Activated CD4-positive, alpha-beta T cell treated with anti-CD3 and anti-CD28 coated beads, Interleukin-2, amount 50 U/mL, for 24 hours (primary cell): ENCODE measurements around the gene RNASEL.
"Not testable (repeated sequence)": the region's sequence is repeated elsewhere in the genome, so short reads cannot be mapped to it uniquely, and the experiment has no call there.

Experiments used
- DNase-seq, 2 donors: peaks; one replicate each; pipeline ENCODE4 v3.0.0-alpha.2; 2020; ENCODE audit warnings: low read depth in 1 of 2, low spot score in 1 of 2

RNASEL gene

GRCh38 chr1:182588500-182589396 is at the start of gene RNASEL:
TSS of gene RNASEL (minus strand) at chr1:182589256. CDS start at chr1:182586806, 2,450 bp downstream.
- DNase-seq = peak; percentile 23 to 41

DNA sequence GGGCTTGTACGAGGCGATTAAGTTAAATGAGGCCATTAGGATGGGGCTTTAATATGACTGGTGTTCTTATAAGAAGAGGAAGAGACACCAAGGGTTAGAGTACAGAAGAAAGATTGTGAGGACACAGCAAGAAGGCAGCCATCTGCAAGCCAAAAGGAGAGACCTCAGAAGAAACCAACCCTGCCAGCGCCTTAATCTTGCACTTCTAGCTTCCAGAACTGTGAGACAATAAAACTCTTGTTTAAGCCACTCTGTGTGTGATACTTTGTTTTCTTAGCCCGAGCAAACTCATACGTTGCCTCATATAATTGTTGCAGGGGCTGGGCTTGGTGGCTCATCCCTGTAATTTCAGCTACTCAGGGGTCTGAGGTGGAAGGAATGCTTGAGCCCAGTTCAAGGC is 48.7 kb upstream of the RNASEL start:
- DNase-seq = no peak

DNA sequence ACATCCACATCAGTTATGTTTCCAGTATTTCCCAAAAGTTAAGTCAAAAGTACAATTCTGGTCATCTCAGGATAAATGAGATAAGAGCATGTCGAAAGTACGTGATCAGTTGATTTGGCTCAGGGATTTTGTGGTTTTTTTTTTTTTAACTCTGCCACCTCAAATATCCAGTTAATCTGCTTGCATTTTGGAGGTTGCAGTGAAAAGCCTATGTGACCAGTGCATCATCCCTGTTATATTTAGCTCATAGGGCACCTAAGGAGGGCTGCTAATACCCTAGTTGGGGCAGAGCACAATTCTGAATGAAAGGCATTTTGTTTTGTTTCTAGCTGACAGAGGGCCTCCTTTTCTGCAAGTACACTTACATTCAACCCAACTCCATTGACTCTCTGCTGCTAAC is 46.8 kb upstream of the RNASEL start:
- no peak for DNase-seq

- DNase-seq = no peak
These were observed 45.4 kb upstream of the RNASEL start for GRCh38 chr1:182634306-182635072.

GRCh38 chr1:182633657-182634281 is 44.7 kb upstream of the RNASEL start:
- no peak for DNase-seq

- no peak for DNase-seq
These were observed 44.0 kb upstream of the RNASEL start for GRCh38 chr1:182633031-182633430.

DNA sequence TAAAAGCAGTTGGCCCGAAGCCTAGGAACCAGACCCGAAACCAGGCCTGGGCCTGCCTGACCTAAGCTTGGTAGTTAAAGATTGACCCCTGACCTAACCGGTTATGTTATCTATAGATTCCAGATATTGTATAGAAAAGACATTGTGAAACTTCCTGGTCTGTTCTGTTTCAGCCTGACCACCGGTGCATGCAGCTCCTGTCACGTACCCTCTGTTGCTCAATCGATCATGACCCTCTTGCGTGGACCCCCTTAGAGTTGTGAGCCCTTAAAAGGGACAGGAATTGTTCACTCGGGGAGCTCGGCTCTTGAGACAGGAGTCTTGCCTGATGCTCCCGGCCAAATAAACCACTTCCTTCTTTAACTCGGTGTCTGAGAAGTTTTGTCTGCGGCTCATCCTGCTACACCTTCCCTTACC is 43.4 kb upstream of the RNASEL start:
- DNase-seq = not testable (repeated sequence)

DNA sequence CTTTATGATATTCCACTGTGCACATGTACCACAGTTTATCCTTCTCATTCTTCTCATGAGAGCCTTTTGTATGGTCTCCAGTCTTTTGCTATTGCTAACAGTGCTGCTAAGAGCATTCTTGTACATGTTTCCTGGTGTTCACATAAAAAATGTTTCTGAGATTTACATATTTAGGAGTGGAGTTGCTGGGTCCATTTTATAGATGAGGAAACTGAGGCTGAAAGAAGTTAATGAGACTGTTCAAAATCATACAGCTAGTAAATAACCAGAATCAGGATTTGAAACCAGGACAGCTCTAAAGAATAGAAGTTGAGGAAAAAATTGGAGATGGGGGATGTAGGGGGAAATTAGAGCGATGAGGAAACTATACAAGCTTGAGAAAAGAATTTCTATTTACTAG is 42.9 kb upstream of the RNASEL start:
- DNase-seq = no peak

DNA sequence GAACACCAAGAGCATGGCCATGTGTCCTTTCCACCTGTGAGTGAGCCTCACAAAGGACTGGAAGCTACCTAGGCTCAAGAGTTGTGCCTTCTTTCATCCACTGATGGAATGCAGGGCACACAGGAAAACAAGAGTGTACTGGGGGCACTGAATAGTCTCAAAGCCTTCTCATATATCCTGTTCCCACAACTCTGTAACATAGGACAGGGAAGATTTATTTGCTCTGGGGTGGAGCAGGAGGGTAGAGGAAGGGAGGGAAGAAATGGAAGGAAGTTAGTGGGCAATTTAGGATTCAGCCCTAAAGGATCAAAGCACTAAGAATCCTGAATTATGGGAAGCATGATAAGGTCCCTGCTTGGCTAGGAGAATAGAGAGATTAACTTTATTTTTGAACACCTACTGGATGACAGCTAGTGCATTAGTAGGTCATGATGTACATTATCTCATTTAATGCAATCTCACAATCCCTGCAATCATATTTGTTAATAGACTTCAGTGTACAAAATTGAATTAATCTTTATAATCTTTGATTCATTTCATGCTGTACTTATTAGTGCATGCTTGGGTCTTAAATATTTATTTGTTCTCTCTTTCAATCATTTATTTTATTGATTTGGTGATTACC is 42.1 kb upstream of the RNASEL start:
- DNase-seq = no peak

DNA sequence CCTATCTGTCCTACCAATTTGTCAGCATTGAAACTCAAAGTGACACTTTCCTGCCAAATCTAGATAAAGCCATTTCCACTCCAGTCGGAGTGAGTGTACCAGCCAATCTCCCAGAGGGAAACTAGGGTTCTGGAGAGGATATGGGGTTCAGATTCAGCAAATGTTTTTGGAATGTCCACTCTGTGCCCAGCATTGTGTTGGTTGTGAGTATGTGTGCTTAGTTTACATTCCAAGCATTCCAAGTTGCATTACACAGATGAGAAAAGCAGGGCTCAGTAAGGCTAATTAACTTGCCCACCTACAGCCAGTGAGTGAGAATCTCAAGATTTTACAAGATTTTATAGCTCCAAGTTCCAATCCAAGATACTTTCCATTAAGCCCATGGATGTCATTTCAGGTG is 41.5 kb upstream of the RNASEL start:
- DNase-seq = no peak

- DNase-seq = peak; percentile 30 to 46
These were observed 40.5 kb upstream of the RNASEL start for GRCh38 chr1:182629499-182630096.

DNA sequence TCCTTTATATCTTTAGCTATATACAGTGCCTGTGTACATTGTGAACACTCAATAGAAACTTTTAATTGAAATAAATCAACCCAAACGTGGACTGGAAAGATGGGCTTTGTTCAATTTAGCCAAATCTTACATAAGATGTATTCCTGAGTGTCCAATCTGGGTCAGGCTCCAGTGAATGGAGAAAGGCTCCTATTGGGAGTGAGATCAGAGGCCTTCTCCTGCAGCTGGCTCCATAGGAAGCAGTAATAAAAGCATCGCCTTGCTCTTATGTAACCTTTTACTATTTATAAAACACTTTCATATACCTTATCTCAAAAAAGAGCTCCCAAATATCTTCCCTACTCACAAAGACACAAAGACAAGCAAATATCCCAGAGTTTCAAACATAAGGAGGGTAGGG is 40.0 kb upstream of the RNASEL start:
- no peak for DNase-seq

GRCh38 chr1:182628657-182629056 is 39.6 kb upstream of the RNASEL start:
- DNase-seq = no peak

DNA sequence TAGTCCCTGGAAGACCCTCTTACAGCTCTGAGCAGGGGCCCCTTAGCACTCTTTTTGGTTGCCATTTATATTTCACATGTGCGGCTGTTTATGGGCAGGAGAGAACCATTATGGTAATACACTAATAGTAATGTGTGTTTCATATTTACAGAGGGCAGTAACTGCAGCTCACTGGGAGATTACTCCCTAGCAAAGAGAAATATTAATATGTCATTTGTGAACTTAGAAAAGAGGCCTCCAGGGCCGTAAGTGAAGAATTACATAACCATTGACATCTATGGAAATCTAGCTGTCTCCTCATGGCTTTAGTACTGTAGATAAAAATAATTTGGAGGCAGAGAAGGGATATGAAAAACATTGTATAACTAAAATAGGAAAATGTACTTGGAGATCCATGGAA is 38.6 kb upstream of the RNASEL start:
- DNase-seq = no peak

- DNase-seq = no peak
These were observed 37.5 kb upstream of the RNASEL start for GRCh38 chr1:182626527-182626926.

DNA sequence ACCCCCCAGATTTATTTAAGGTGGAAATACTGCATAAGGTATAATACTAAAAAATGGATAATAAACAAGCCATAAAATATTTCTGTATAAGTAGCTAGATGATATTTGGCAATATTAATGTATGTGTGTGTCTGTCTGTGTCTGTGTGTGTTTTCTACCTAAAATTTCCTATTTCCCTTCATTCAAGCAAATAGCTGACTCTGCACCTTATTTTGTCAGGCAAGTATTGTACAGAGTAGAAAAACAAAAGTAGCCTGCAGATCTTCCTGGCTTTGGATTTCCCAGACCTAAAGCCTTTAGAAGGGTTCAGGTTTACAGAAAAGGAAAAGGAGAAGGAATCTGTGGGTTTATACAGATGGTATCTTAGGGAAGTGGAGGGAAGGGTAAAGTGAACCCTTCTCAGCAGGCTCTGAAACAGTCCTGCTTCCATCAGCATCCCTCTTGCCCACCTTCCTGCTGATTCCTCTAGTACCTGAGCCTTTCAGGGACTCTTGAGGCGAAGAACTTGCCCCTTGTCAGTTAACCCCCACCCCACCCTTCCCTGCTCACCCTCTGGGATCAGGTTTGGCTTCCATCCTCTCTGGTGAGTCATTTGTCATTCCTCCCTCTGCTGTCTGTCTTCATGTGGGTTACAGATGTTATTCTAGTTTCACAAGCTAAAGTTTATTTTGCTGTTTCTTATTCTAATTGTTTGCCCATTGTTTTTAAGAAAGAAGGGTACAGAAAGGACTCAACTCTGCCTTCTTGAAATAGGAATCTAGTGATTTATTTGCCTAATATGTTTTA is 36.9 kb upstream of the RNASEL start:
- DNase-seq = no peak

GRCh38 chr1:182625024-182625423 is 36.0 kb upstream of the RNASEL start:
- DNase-seq = no peak

- no peak for DNase-seq
These were observed 35.5 kb upstream of the RNASEL start for GRCh38 chr1:182624577-182624976.

DNA sequence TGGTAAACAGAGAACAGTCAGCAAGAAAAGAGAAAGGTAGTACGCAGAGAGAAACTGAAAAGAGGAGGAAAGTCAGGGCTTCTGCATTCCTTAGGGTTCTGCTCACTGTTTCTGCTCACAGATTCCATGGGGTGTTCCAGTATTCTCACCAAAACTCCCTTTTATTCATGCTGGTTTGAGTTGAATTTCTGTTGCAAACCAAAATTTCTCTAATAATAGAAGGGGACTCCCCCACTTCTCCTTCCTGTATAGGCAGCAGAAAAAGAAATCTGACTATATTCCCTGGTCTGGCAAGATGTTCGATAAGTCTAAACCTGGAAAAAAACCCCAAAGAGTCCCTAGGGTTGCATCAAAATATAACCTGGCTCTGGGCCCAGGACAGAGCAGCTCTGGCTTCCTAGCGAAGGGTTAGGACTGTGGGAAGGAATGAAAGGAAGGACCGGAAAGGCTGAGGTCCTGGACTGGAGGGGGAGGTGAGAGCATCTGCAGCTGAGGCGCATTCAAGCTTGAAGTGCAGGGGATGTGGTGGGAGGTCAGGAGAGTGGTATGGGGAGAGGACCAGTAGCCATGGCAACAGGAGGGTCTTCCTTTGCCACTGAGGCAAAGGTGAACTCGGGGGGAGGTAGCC is 34.0 kb upstream of the RNASEL start:
- no peak for DNase-seq

- DNase-seq = no peak
These were observed 32.9 kb upstream of the RNASEL start for GRCh38 chr1:182621906-182622305.
